Measurements from ENCODE around the gene PON1.

Gene PON1

DNA sequence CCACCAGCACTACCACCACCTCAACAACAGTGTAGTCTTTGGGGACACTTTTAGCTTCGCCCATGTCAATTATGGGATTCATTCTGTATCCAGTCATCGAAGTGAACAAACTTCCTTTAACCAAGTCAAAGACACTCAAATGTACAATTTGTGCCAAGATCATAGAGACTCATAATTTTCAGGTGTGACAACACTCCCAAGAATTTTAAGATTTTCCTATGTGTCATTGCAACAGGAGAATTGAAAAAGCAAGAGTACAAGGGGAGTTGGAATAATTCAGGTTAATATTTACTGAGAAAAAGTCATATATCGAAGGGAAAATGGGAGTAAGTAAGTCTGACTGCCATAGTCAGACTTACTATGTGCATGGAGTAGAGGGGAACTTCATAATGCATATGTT, 26.2 kb downstream of the PON1 start:
- in situ Hi-C loops (cut with HindIII; ENCODE audit: low sequenced_read_pairs) = no loop called here
- H3K4me3 ChIP-seq (ENCODE audit: low read depth, low read length) = no peak overlapping the region
- TF ChIP-seq, protein P1, sequence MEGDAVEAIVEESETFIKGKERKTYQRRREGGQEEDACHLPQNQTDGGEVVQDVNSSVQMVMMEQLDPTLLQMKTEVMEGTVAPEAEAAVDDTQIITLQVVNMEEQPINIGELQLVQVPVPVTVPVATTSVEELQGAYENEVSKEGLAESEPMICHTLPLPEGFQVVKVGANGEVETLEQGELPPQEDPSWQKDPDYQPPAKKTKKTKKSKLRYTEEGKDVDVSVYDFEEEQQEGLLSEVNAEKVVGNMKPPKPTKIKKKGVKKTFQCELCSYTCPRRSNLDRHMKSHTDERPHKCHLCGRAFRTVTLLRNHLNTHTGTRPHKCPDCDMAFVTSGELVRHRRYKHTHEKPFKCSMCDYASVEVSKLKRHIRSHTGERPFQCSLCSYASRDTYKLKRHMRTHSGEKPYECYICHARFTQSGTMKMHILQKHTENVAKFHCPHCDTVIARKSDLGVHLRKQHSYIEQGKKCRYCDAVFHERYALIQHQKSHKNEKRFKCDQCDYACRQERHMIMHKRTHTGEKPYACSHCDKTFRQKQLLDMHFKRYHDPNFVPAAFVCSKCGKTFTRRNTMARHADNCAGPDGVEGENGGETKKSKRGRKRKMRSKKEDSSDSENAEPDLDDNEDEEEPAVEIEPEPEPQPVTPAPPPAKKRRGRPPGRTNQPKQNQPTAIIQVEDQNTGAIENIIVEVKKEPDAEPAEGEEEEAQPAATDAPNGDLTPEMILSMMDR (IDR thresholded peaks at IDR 0.05; ENCODE audit: low read depth, low read length, missing control alignments) = no peak
- DNase-seq (ENCODE audit: low read depth) = no peak

DNA sequence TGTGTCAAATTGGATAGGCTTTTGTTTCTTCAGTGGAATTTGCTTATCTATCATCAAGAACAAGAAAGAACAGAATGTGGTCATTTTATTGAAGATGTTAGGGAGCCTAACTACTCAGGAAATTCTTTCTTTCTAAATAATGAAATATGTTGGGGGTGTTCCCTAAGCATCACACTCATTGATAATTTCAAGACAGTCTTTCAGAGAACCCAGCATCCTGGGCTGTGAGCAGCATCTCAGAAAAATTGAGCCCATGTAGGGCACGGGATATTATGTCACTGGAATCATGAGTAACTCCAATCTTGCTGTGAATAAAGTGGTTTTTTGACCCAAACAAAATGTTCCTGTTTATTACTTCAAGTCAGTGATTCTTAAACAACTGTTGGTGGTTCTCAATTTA, 27.3 kb downstream of the PON1 start:
- no peak overlapping the region for H3K4me3 ChIP-seq (ENCODE audit: low read depth, low read length)
- TF ChIP-seq, protein P1 (IDR thresholded peaks at IDR 0.05; ENCODE audit: low read depth, low read length, missing control alignments) = no peak
- in situ Hi-C loops (cut with HindIII; ENCODE audit: low sequenced_read_pairs) = no loop called here
- DNase-seq (ENCODE audit: low read depth) = no peak

DNA sequence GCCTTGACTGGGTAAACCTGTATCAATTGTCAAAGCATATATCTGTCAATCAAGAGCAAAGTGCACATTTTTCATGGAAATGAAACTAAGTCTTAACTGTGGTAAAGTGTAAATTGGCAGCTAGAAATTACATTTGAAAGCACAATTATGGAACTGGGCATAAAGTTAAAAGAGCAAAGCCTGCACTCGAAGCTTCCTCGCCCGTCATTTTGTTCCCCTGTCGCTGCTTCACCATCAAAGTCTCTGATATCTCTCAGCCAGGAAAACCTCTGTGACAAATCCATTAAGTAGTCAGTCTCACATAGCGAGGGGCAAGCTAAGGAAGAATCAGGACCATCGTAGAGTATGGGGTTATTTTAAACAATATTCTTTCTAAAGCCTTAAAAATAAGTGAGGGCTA, 27.9 kb downstream of the PON1 start:
- no peak for DNase-seq (ENCODE audit: low read depth)
- no peak overlapping the region for H3K4me3 ChIP-seq (ENCODE audit: low read depth, low read length)
- in situ Hi-C loops (cut with HindIII; ENCODE audit: low sequenced_read_pairs) = no loop called here
- TF ChIP-seq, protein P1 (IDR thresholded peaks at IDR 0.05; ENCODE audit: low read depth, low read length, missing control alignments) = no peak

DNA sequence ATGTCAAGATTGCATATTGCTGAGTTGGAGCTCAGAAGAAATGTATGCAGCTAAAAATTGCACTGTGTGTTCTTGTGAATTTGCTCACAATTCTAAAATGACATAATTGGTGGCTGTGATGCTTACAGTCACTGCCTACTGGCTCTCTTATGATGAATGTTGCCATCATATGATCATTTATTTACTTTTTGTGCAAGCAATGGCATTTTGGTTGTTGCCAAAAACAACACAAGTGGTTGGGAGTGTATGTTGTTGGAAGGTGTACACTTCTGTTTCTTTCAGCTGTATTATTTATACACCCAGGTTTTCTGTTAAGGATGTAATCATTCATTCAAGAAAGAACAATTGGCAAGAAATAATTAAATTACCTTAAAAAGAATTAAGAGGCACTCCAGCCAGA, 28.9 kb downstream of the PON1 start:
- H3K4me3 ChIP-seq (ENCODE audit: low read depth, low read length) = no peak overlapping the region
- TF ChIP-seq, protein P1 (IDR thresholded peaks at IDR 0.05; ENCODE audit: low read depth, low read length, missing control alignments) = no peak
- in situ Hi-C loops (cut with HindIII; ENCODE audit: low sequenced_read_pairs) = no loop called here
- DNase-seq (ENCODE audit: low read depth) = no peak

DNA sequence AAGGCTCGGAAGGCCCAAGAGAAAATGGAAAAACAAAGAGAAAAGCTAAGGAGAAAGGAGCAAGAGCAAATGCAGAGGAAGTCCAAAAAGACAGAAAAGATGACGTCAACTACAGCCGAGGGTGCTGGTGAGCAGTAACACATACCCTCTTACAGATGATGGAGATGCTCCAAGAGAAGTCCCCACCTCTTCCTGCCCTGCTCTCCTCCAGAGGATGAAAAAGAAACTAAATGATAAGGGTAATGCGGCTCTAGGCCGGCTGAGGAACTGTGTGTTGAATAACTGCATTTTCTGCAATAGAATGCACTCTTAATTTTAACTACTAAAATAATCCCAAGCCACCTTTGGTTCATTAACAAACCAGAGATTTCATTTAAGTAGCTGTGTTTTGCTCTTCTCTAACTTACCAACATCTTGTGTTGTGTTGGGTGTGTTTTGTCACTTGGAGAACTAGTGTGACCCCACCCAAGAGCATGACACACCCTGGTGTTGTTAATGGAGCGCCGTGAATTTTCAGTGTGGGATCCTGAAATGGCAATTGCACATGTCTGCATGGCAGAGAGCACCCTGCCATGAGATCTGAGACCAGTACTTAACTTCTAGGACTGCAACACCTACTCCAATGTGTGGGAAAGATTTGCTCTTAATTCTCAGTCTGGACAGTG, 34.0 kb downstream of the PON1 start:
- in situ Hi-C loops (cut with HindIII; ENCODE audit: low sequenced_read_pairs) = no loop called here
- TF ChIP-seq, protein P1 (IDR thresholded peaks at IDR 0.05; ENCODE audit: low read depth, low read length, missing control alignments) = no peak

DNA sequence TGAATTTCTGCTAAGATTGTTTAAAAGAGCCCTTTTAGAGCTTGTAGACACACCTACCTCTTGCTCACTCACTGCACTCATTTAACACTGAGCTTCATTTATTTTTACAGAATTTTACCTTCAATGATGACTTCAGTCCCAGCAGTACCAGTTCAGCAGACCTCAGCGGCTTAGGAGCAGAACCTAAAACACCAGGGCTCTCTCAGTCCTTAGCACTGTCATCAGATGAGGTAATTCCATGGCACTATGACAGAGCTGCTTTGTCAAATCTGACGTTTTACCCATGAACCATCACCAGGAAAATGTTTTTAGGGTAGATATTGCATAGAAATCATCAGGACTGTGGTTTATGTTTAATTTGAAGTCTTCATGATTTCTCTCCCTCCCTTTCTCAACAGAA, 38.2 kb downstream of the PON1 start:
- TF ChIP-seq, protein P1 (IDR thresholded peaks at IDR 0.05; ENCODE audit: low read depth, low read length, missing control alignments) = no peak
- H3K4me3 ChIP-seq (ENCODE audit: low read depth, low read length) = no peak overlapping the region
- DNase-seq (ENCODE audit: low read depth) = no peak
- in situ Hi-C loops (cut with HindIII; ENCODE audit: low sequenced_read_pairs) = no loop called here

More for the DNA sequence above, 34.0 kb downstream of the PON1 start:
- H3K4me3 ChIP-seq (ENCODE audit: low read depth, low read length) = no peak overlapping the region
- DNase-seq (ENCODE audit: low read depth) = no peak

Measured in astrocyte of the cerebellum (primary cell).